HCT116 (cell line): ENCODE measurements around the gene SLK. TPM values are rescaled to one million over a fixed set of nuclear protein-coding genes. Genes with fewer than 3 reads are reported as not detected.

Source experiments
- ATAC-seq: fragments of 200-7000 bp; cut with Tn5 transposase; 2 replicates; pipeline ENCODE4 v1.9.1; 2020; ENCODE audit warnings: mild to moderate bottlenecking, moderate library complexity
- BruUV-seq: library from RNA; stranded (reverse); fragments of 400-500 nt; replicated peaks from 2 replicates; lab custom pipeline; 2021; lab: Mats Ljungman, UMichigan
- CTCF ChIA-PET: fragments of 300-600 bp; sonication (Branson Sonifier 250); formaldehyde crosslinking; loops from one replicate; lab custom pipeline; 2021; ENCODE audit warnings: antibody characterized with exemption; lab: Charles Lee
- POLR2A ChIA-PET: fragments of 300-600, 350-600 bp; sonication (Branson Sonifier 250); formaldehyde crosslinking; loops from one replicate; lab custom pipeline; 2021; ENCODE audit warnings: antibody characterized with exemption; lab: Charles Lee
- RAD21 ChIA-PET, 2 experiments: fragments of 300-600 bp; sonication (Branson Sonifier 250); formaldehyde crosslinking; loops; one replicate each; lab custom pipeline; 2023; ENCODE audit warnings: low total read pairs in 2 of 2; ENCODE audit not compliant: uncharacterized antibody in 2 of 2, unreplicated experiment in 2 of 2, low non-redundant PET in 1 of 2; lab: Charles Lee
- DNase-seq: peaks from one replicate; pipeline ENCODE4 v3.0.0-alpha.2; 2010; ENCODE audit warnings: low read depth, low spot score
- H2AFZ ChIP-seq: fragments of 200-600 bp; shearing (Covaris generic), sonication (generic); 2 replicates; pipeline ENCODE4 v1.6.1; 2017; ENCODE audit warnings: low read depth, mixed run types, mixed read lengths, antibody characterized with exemption, low read length; ENCODE audit not compliant: poor library complexity, severe bottlenecking
- H3K27ac ChIP-seq: 2 replicates; pipeline ENCODE4 v1.5.1; 2012; ENCODE audit warnings: low read depth, low read length
- H3K27me3 ChIP-seq: fragments of 200-600 bp; sonication (generic); 2 replicates; pipeline ENCODE4 v1.6.1; 2016; ENCODE audit warnings: mixed run types, low read length, mixed read lengths; ENCODE audit not compliant: insufficient read depth
- H3K36me3 ChIP-seq, 2 experiments: fragments of 200-500 bp in 1 of 2; fragments of 200-600 bp in 1 of 2; sonication (Bioruptor generic) in 1 of 2; sonication (generic) in 1 of 2; 2 replicates each; pipeline versions ENCODE4 v1.5.1 to v1.6.1; 2014 to 2016; ENCODE audit warnings: low read length in 2 of 2, inconsistent platforms in 1 of 2, mixed read lengths in 1 of 2, mixed run types in 1 of 2; ENCODE audit not compliant: insufficient read depth in 2 of 2, control insufficient read depth in 1 of 2
- H3K4me1 ChIP-seq, 2 experiments: fragments of 200-600 bp in 1 of 2; sonication (generic) in 1 of 2; 2 replicates each; pipeline versions ENCODE4 v1.5.1 to v1.6.1; 2012 to 2017; ENCODE audit warnings: low read length in 2 of 2, inconsistent platforms in 1 of 2, mild to moderate bottlenecking in 1 of 2, mixed read lengths in 1 of 2, mixed run types in 1 of 2, moderate library complexity in 1 of 2; ENCODE audit not compliant: insufficient read depth in 2 of 2, control insufficient read depth in 1 of 2
- H3K4me2 ChIP-seq: fragments of 200-600 bp; sonication (generic); 2 replicates; pipeline ENCODE4 v1.6.1; 2017; ENCODE audit warnings: mixed run types, low read length, mixed read lengths
- H3K4me3 ChIP-seq, 2 experiments: fragments of 200-600 bp in 1 of 2; sonication (generic) in 1 of 2; replicated peaks in 1 of 2; 2 replicates each; pipeline ENCODE4 v1.5.1; 2011 to 2016; ENCODE audit warnings: low read length in 2 of 2, control low read depth in 1 of 2, low read depth in 1 of 2, mild to moderate bottlenecking in 1 of 2, mixed read lengths in 1 of 2, mixed run types in 1 of 2
- H3K79me2 ChIP-seq: fragments of 200-600 bp; sonication (generic); 2 replicates; pipeline ENCODE4 v1.6.1; 2017; ENCODE audit warnings: mild to moderate bottlenecking, mixed run types, low read length, moderate library complexity, mixed read lengths; ENCODE audit not compliant: insufficient read depth
- H3K9ac ChIP-seq: fragments of 200-600 bp; sonication (generic); 2 replicates; pipeline ENCODE4 v1.6.1; 2016; ENCODE audit warnings: low read length, mixed read lengths
- H3K9me2 ChIP-seq: fragments of 200-600 bp; sonication (generic), shearing (Covaris generic); 2 replicates; pipeline ENCODE4 v1.6.1; 2017; ENCODE audit warnings: mixed run types, mild to moderate bottlenecking, moderate library complexity; ENCODE audit not compliant: insufficient read depth
- H3K9me3 ChIP-seq, 2 experiments: fragments of 200-500 bp in 1 of 2; fragments of 200-600 bp in 1 of 2; sonication (Bioruptor generic) in 1 of 2; sonication (generic) in 1 of 2; 2 replicates each; pipeline ENCODE4 v1.6.1; 2014 to 2017; ENCODE audit warnings: low read length in 2 of 2, mixed read lengths in 2 of 2, inconsistent platforms in 1 of 2, low read depth in 1 of 2, mild to moderate bottlenecking in 1 of 2, mixed run types in 1 of 2, moderate library complexity in 1 of 2; ENCODE audit not compliant: control insufficient read depth in 1 of 2, insufficient read depth in 1 of 2
- H4K20me1 ChIP-seq: fragments of 200-600 bp; sonication (generic), shearing (Covaris generic); 2 replicates; pipeline ENCODE4 v1.6.1; 2017; ENCODE audit warnings: mixed run types, mild to moderate bottlenecking, moderate library complexity; ENCODE audit not compliant: insufficient read depth
- ATF3 ChIP-seq: IDR thresholded peaks from 2 replicates; pipeline ENCODE4 v1.6.1; 2012
- CEBPB ChIP-seq: IDR thresholded peaks from 2 replicates; pipeline ENCODE4 v1.6.1; 2012; ENCODE audit warnings: low read depth
- EGR1 ChIP-seq: IDR thresholded peaks from 2 replicates; pipeline ENCODE4 v1.6.1; 2012; ENCODE audit warnings: low read depth
- ELF1 ChIP-seq: IDR thresholded peaks from 2 replicates; pipeline ENCODE4 v1.6.1; 2012; ENCODE audit warnings: low read depth, borderline replicate concordance
- EZH2 ChIP-seq: fragments of 200-600 bp; sonication (generic); IDR thresholded peaks from 2 replicates; pipeline ENCODE4 v1.6.1; 2017; ENCODE audit warnings: antibody characterized with exemption, mixed run types
- FOSL1 ChIP-seq: IDR thresholded peaks from 2 replicates; pipeline ENCODE4 v1.6.1; 2012; ENCODE audit warnings: low read depth
- MAX ChIP-seq: IDR thresholded peaks from 2 replicates; pipeline ENCODE4 v1.6.1; 2012
- POLR2AphosphoS5 ChIP-seq: IDR thresholded peaks from 2 replicates; pipeline ENCODE4 v1.6.1; 2011; ENCODE audit warnings: mild to moderate bottlenecking, low read depth, low read length, moderate library complexity
- RAD21 ChIP-seq: IDR thresholded peaks from 2 replicates; pipeline ENCODE4 v1.6.1; 2012; ENCODE audit warnings: low read depth, mild to moderate bottlenecking
- SIN3A ChIP-seq: IDR thresholded peaks from 2 replicates; pipeline ENCODE4 v1.6.1; 2012; ENCODE audit warnings: low read depth
- SP1 ChIP-seq: IDR thresholded peaks from 2 replicates; pipeline ENCODE4 v1.6.1; 2012; ENCODE audit warnings: low read depth
- SRF ChIP-seq: IDR thresholded peaks from 2 replicates; pipeline ENCODE4 v1.6.1; 2012; ENCODE audit warnings: low read depth
- TCF7L2 ChIP-seq: IDR thresholded peaks from 2 replicates; pipeline ENCODE4 v1.7.0; 2011; ENCODE audit warnings: borderline replicate concordance, inconsistent platforms; ENCODE audit not compliant: insufficient read depth, insufficient read length; ENCODE audit errors: extremely low read depth
- YY1 ChIP-seq: IDR thresholded peaks from 2 replicates; pipeline ENCODE4 v1.6.1; 2011; ENCODE audit warnings: low read length, low read depth, moderate library complexity, mild to moderate bottlenecking; ENCODE audit not compliant: insufficient replicate concordance; ENCODE audit errors: extremely low read depth
- ZBTB33 ChIP-seq: IDR thresholded peaks from 2 replicates; pipeline ENCODE4 v1.6.1; 2011; ENCODE audit warnings: mild to moderate bottlenecking, low read length, moderate library complexity; ENCODE audit not compliant: insufficient replicate concordance; ENCODE audit errors: extremely low read depth
- ZFX ChIP-seq: fragments of 450-650 bp; IDR thresholded peaks from 2 replicates; pipeline ENCODE4 v1.6.1; 2017
- intact Hi-C: fragments of 100-400 bp; cut with micrococcal nuclease; formaldehyde crosslinking; loops from 2 replicates; pipeline ENCODE4 v1.10.0; 2022
- total RNA-seq: library from RNA; stranded (reverse); gene quantifications from one replicate; pipeline ENCODE4 v1.2.1, GENCODE V29; 2021; ENCODE audit not compliant: unreplicated experiment

SLK gene
- total RNA-seq, 1 experiment from 2014 or later = 44.2 TPM

GRCh38 chr10:103929381-103929921 lies 37.5 kb upstream of the SLK start:
- no peaks in the 10 kb centered on the region for H3K27me3 ChIP-seq
- H3K9ac ChIP-seq = no peak overlapping the region
- no peaks in the 10 kb centered on the region for H3K36me3 ChIP-seq
- RAD21 ChIA-PET = no interaction called here
- TF ChIP-seq ATF3 (peak; percentile 20; the same call in 1 of the 2 replicates), SP1 (no peak)
- no peak for DNase-seq
- H4K20me1 ChIP-seq = no peaks in the 10 kb centered on the region
- H3K4me3 ChIP-seq = no peak overlapping the region
- no TSS peak for BruUV-seq
- no peaks in the 10 kb centered on the region for H3K79me2 ChIP-seq
- 0 out of 4 replicates have a peak, but pooled peaks cover 0 to 6% of the 10 kb centered on the region in 2 experiments for H3K4me1 ChIP-seq
- H3K27ac ChIP-seq = no peak overlapping the region
- H3K9me3 ChIP-seq = no peaks in the 10 kb centered on the region
- POLR2A ChIA-PET = interaction anchor here (1.0 kb wide), 1 partner anchor 8 kb away, joined by 3 read pairs; no protein-coding TSS in a partner anchor
- CTCF ChIA-PET = no interaction called here
- H3K4me2 ChIP-seq = no peak overlapping the region
- intact Hi-C loops = no loop called here
- no peak for ATAC-seq
- H2AFZ ChIP-seq = no peak overlapping the region
- H3K9me2 ChIP-seq = no peaks in the 10 kb centered on the region

GRCh38 chr10:103930449-103930848 lies 36.5 kb upstream of the SLK start:
- Histone ChIP-seq H3K4me2 (no peak overlapping the region), H3K9me2 (no peaks in the 10 kb centered on the region), H2AFZ (peak overlapping the region; percentile 63), H3K4me1 (0 out of 4 replicates have a peak, but pooled peaks cover 0 to 4% of the 10 kb centered on the region in 2 experiments), H3K27me3 (no peaks in the 10 kb centered on the region), H3K36me3 (no peaks in the 10 kb centered on the region), H3K79me2 (no peaks in the 10 kb centered on the region), H3K27ac (no peak overlapping the region), H3K4me3 (no peak overlapping the region), H3K9ac (no peak overlapping the region), H3K9me3 (no peaks in the 10 kb centered on the region), H4K20me1 (no peaks in the 10 kb centered on the region)
- intact Hi-C loops = no loop called here
- ChIA-PET RAD21 (no interaction called here), CTCF (no interaction called here), POLR2A (no interaction called here)
- DNase-seq (no peak), ATAC-seq (no peak)
- BruUV-seq = no TSS peak
- TF ChIP-seq ELF1 (no peak), RAD21 (no peak), ZBTB33 (no peak), ATF3 (no peak), ZFX (no peak), FOSL1 (no peak), MAX (no peak), EGR1 (no peak), TCF7L2 (no peak), SRF (no peak), YY1 (no peak), EZH2 (no peak), SP1 (no peak), SIN3A (no peak), POLR2AphosphoS5 (no peak), CEBPB (no peak)
